Measurements from ENCODE around the gene COL15A1. TPM values are rescaled to one million over a fixed set of nuclear protein-coding genes. Genes with fewer than 3 reads are reported as not detected.

The COL15A1 gene
- total RNA-seq, 4 donors from 2014 or later, result 25.8 to 55.3 (median 36.0) TPM

- no peak overlapping the region for H3K4me3 ChIP-seq
- no peak overlapping the region for H3K27ac ChIP-seq
- H3K27me3 ChIP-seq, result no peaks in the 10 kb centered on the region
- H3K4me1 ChIP-seq, result peaks cover 0 to 41% (median 12%) of the 10 kb centered on the region in 4 donors
- H3K9me3 ChIP-seq, result no peaks in the 10 kb centered on the region
- 80 to 82% methylated on average over 5 of the region's 5 CpGs for WGBS, 2 donors
- peaks cover 0 to 23% (median 0%) of the 10 kb centered on the region in 3 donors for H3K36me3 ChIP-seq
- TF ChIP-seq EP300 (IDR thresholded peaks at IDR 0.05) (no peak), CTCF (IDR thresholded peaks at IDR 0.05) (peak; percentile 44 to 69 (median 53)), POLR2A (IDR thresholded peaks at IDR 0.05) (no peak)
- peak in 1 of 2 donors; percentile 67 for DNase-seq (ENCODE audit: low spot score in 2 of 2)
Observed at GRCh38 chr9:99000476-99001395, 57.0 kb downstream of the COL15A1 start.

GRCh38 chr9:99001892-99002291 is 58.2 kb downstream of the COL15A1 start:
- DNase-seq (ENCODE audit: low spot score in 2 of 2), result no peak
- Histone ChIP-seq H3K27me3 (no peaks in the 10 kb centered on the region), H3K27ac (no peak overlapping the region), H3K4me1 (peaks cover 0 to 37% (median 12%) of the 10 kb centered on the region in 4 donors), H3K4me3 (no peak overlapping the region), H3K36me3 (peaks cover 0 to 34% (median 0%) of the 10 kb centered on the region in 3 donors), H3K9me3 (no peaks in the 10 kb centered on the region)
- WGBS, 2 donors, result 98 to 100% methylated on average over 2 of the region's 2 CpGs
- TF ChIP-seq CTCF (IDR thresholded peaks at IDR 0.05), result no peak
- no peak for TF ChIP-seq POLR2A (IDR thresholded peaks at IDR 0.05)
- no peak for TF ChIP-seq EP300 (IDR thresholded peaks at IDR 0.05)

- no peak overlapping the region for H3K4me3 ChIP-seq
- no peaks in the 10 kb centered on the region for H3K27me3 ChIP-seq
- H3K9me3 ChIP-seq, result no peaks in the 10 kb centered on the region
- no peak overlapping the region for H3K27ac ChIP-seq
- no peak for DNase-seq (ENCODE audit: low spot score in 2 of 2)
- TF ChIP-seq CTCF (IDR thresholded peaks at IDR 0.05) (no peak), POLR2A (IDR thresholded peaks at IDR 0.05) (no peak), EP300 (IDR thresholded peaks at IDR 0.05) (no peak)
- H3K4me1 ChIP-seq, result peaks cover 0 to 29% (median 10%) of the 10 kb centered on the region in 4 donors
- H3K36me3 ChIP-seq, result peaks cover 0 to 41% (median 0%) of the 10 kb centered on the region in 3 donors
Observed at GRCh38 chr9:99002706-99003105, 59.0 kb downstream of the COL15A1 start.

GRCh38 chr9:99003308-99003707 is 59.6 kb downstream of the COL15A1 start:
- WGBS, 2 donors, result 93 to 100% methylated on average over 5 of the region's 5 CpGs
- no peak for DNase-seq (ENCODE audit: low spot score in 2 of 2)
- Histone ChIP-seq H3K4me3 (no peak overlapping the region), H3K27me3 (no peaks in the 10 kb centered on the region), H3K36me3 (peaks cover 0 to 41% (median 0%) of the 10 kb centered on the region in 3 donors), H3K4me1 (peaks cover 0 to 23% (median 9%) of the 10 kb centered on the region in 4 donors), H3K9me3 (no peaks in the 10 kb centered on the region), H3K27ac (no peak overlapping the region)
- TF ChIP-seq EP300 (IDR thresholded peaks at IDR 0.05), result no peak
- TF ChIP-seq CTCF (IDR thresholded peaks at IDR 0.05), result no peak
- no peak for TF ChIP-seq POLR2A (IDR thresholded peaks at IDR 0.05)

- Histone ChIP-seq H3K27me3 (no peaks in the 10 kb centered on the region), H3K4me3 (no peak overlapping the region), H3K36me3 (peaks cover 0 to 41% (median 0%) of the 10 kb centered on the region in 3 donors), H3K9me3 (no peaks in the 10 kb centered on the region), H3K27ac (no peak overlapping the region), H3K4me1 (peaks cover 0 to 15% (median 4%) of the 10 kb centered on the region in 4 donors)
- no peak for TF ChIP-seq EP300 (IDR thresholded peaks at IDR 0.05)
- TF ChIP-seq POLR2A (IDR thresholded peaks at IDR 0.05), result no peak
- no peak for TF ChIP-seq CTCF (IDR thresholded peaks at IDR 0.05)
- DNase-seq (ENCODE audit: low spot score in 2 of 2), result no peak
- WGBS, 2 donors, result 87 to 92% methylated on average over 5 of the region's 5 CpGs
Observed at GRCh38 chr9:99004115-99004514, 60.4 kb downstream of the COL15A1 start.

Data from tibial nerve (tissue), 4 donors.